Measurements from ENCODE around the gene LMO2. TPM values are rescaled to one million over a fixed set of nuclear protein-coding genes. Genes with fewer than 3 reads are reported as not detected.

Gene LMO2
- total RNA-seq, 1 donor from 2014 or later = 15.2 TPM

- no peak for DNase-seq
Observed at GRCh38 chr11:33819278-33820035, 72.4 kb downstream of the LMO2 start.

Other genes starting within 250 kb of the LMO2 start
- not detected for gene C11orf91, start 191.2 kb downstream of the LMO2 start, total RNA-seq
- 79.6 TPM for gene CD59, start 155.7 kb downstream of the LMO2 start, total RNA-seq
- gene FBXO3, start 117.6 kb downstream of the LMO2 start, total RNA-seq = 40.9 TPM
- 162 TPM for gene CAPRIN1, start 159.7 kb upstream of the LMO2 start, total RNA-seq
- gene NAT10, start 213.6 kb upstream of the LMO2 start, total RNA-seq = 19.4 TPM